WTC11 (cell line): ENCODE measurements around the gene SLC51B.
"Not testable (repeated sequence)": the region's sequence is repeated elsewhere in the genome, so short reads cannot be mapped to it uniquely, and the experiment has no call there.

Experiments
- GABPB1 ChIP-seq: sonication (generic); formaldehyde crosslinking; IDR thresholded peaks from 2 replicates; pipeline ENCODE4 v1.8.1; 2023; ENCODE audit warnings: mild to moderate bottlenecking, missing genetic modification reagents
- IRF2 ChIP-seq: sonication (generic); formaldehyde crosslinking; IDR thresholded peaks from 2 replicates; pipeline ENCODE4 v1.8.0; 2022; ENCODE audit warnings: low read depth, missing genetic modification reagents, borderline replicate concordance
- KAT7 ChIP-seq: sonication (generic); formaldehyde crosslinking; IDR thresholded peaks from 2 replicates; pipeline ENCODE4 v1.8.1; 2023; ENCODE audit warnings: missing genetic modification reagents, mild to moderate bottlenecking, borderline replicate concordance
- MYBL2 ChIP-seq: sonication (generic); formaldehyde crosslinking; IDR thresholded peaks from 2 replicates; pipeline ENCODE4 v1.8.1; 2023; ENCODE audit warnings: mild to moderate bottlenecking, moderate library complexity, missing genetic modification reagents
- NR3C1 ChIP-seq: sonication (generic); formaldehyde crosslinking; conservative IDR thresholded peaks from 2 replicates; pipeline ENCODE4 v1.8.1; 2023; ENCODE audit warnings: low read depth, mild to moderate bottlenecking, missing genetic modification reagents
- TEAD4 ChIP-seq: sonication (generic); formaldehyde crosslinking; IDR thresholded peaks from 2 replicates; pipeline ENCODE4 v1.8.0; 2022; ENCODE audit warnings: mild to moderate bottlenecking, missing genetic modification reagents
- ZNF263 ChIP-seq: sonication (generic); formaldehyde crosslinking; IDR thresholded peaks from 2 replicates; pipeline ENCODE4 v1.8.1; 2022; ENCODE audit warnings: low read depth, mild to moderate bottlenecking, moderate library complexity, missing genetic modification reagents
- TF ChIP-seq, protein P1 (sequence below): fragments of 200-600 bp; IDR thresholded peaks from 2 replicates; pipeline ENCODE4 v1.8.0; 2022; ENCODE audit warnings: antibody characterized with exemption
- TF ChIP-seq, protein P2 (sequence below): sonication (generic); formaldehyde crosslinking; IDR thresholded peaks from 2 replicates; pipeline ENCODE4 v1.8.1; 2023; ENCODE audit warnings: mild to moderate bottlenecking, missing genetic modification reagents, moderate library complexity
- TF ChIP-seq, protein P3 (sequence below): sonication (generic); formaldehyde crosslinking; IDR thresholded peaks from 2 replicates; pipeline ENCODE4 v1.8.1; 2023; ENCODE audit warnings: mild to moderate bottlenecking, missing genetic modification reagents, moderate library complexity

DNA sequence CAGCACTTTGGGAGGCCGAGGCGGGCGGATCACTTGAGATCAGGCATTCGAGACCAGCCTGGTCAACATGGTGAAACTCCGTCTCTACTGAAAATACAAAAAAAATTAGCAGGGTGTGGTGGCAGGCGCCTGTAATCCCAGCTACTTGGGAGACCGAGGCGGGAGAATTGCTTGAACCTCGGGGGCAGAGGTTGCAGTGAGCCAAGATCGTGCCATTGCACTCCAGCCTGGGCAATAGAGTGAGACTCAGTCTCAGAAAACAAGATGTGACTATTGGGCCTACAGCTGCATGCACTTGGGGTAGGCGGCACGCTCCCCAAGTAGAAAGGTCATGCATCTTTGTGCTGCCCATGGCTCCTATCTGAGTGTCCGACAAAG, 48.6 kb downstream of the SLC51B start:
- TF ChIP-seq, protein P1, sequence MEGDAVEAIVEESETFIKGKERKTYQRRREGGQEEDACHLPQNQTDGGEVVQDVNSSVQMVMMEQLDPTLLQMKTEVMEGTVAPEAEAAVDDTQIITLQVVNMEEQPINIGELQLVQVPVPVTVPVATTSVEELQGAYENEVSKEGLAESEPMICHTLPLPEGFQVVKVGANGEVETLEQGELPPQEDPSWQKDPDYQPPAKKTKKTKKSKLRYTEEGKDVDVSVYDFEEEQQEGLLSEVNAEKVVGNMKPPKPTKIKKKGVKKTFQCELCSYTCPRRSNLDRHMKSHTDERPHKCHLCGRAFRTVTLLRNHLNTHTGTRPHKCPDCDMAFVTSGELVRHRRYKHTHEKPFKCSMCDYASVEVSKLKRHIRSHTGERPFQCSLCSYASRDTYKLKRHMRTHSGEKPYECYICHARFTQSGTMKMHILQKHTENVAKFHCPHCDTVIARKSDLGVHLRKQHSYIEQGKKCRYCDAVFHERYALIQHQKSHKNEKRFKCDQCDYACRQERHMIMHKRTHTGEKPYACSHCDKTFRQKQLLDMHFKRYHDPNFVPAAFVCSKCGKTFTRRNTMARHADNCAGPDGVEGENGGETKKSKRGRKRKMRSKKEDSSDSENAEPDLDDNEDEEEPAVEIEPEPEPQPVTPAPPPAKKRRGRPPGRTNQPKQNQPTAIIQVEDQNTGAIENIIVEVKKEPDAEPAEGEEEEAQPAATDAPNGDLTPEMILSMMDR, result not testable (repeated sequence)
- TF ChIP-seq, protein P2, sequence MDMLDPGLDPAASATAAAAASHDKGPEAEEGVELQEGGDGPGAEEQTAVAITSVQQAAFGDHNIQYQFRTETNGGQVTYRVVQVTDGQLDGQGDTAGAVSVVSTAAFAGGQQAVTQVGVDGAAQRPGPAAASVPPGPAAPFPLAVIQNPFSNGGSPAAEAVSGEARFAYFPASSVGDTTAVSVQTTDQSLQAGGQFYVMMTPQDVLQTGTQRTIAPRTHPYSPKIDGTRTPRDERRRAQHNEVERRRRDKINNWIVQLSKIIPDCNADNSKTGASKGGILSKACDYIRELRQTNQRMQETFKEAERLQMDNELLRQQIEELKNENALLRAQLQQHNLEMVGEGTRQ (CRISPR knock-in tag), result not testable (repeated sequence)
- not testable (repeated sequence) for TF ChIP-seq TEAD4 (CRISPR knock-in tag); NR3C1; KAT7 (CRISPR knock-in tag); ZNF263; MYBL2 (CRISPR knock-in tag); GABPB1; IRF2 (CRISPR knock-in tag)
- TF ChIP-seq, protein P3, sequence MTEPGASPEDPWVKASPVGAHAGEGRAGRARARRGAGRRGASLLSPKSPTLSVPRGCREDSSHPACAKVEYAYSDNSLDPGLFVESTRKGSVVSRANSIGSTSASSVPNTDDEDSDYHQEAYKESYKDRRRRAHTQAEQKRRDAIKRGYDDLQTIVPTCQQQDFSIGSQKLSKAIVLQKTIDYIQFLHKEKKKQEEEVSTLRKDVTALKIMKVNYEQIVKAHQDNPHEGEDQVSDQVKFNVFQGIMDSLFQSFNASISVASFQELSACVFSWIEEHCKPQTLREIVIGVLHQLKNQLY, result not testable (repeated sequence)
